ENCODE data around the gene SULT4A1.
A peak's percentile ranks its signal among the peaks of the same experiment; 100 is the strongest.

SULT4A1 gene

DNA sequence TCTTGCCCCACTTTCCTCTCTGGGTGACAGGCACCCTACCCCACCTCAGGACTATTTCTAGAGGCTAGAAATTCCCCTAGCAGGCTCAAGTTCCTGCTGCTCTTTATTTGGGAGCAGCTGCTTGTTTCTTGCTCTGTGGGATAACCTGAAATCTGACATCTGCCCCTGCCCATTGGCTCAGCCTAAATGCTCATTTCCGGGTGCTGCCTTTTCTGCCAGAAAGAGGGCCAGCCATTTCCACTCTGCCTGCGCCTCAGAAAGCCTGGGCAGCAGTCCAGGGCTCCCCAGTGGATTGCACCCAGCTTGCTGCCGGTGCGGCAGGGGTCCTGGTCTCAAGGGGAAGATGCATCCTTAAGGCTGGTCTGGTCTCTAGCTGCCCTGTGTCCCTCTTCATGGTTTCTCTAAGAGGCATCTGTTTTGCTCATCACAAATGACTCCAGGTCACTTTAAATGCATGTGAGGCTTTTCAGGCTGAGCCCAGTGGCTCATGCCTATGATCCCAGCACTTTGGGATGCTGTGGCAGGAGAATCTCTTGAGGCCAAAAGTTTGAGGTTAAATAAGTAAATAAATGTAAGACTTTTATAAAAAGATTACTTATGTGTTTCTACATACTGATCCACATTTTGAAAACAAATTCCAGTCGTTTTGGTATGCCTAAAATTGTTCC lies 39.8 kb upstream of the SULT4A1 start:
- H3K4me3 ChIP-seq (ENCODE audit: low read length): no peak overlapping the region
- DNase-seq (ENCODE audit: low read depth): peak; percentile 72
- TF ChIP-seq, protein P1, sequence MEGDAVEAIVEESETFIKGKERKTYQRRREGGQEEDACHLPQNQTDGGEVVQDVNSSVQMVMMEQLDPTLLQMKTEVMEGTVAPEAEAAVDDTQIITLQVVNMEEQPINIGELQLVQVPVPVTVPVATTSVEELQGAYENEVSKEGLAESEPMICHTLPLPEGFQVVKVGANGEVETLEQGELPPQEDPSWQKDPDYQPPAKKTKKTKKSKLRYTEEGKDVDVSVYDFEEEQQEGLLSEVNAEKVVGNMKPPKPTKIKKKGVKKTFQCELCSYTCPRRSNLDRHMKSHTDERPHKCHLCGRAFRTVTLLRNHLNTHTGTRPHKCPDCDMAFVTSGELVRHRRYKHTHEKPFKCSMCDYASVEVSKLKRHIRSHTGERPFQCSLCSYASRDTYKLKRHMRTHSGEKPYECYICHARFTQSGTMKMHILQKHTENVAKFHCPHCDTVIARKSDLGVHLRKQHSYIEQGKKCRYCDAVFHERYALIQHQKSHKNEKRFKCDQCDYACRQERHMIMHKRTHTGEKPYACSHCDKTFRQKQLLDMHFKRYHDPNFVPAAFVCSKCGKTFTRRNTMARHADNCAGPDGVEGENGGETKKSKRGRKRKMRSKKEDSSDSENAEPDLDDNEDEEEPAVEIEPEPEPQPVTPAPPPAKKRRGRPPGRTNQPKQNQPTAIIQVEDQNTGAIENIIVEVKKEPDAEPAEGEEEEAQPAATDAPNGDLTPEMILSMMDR (IDR thresholded peaks at IDR 0.05; ENCODE audit: insufficient read depth, low read depth, low read length, missing control alignments): no peak

DNA sequence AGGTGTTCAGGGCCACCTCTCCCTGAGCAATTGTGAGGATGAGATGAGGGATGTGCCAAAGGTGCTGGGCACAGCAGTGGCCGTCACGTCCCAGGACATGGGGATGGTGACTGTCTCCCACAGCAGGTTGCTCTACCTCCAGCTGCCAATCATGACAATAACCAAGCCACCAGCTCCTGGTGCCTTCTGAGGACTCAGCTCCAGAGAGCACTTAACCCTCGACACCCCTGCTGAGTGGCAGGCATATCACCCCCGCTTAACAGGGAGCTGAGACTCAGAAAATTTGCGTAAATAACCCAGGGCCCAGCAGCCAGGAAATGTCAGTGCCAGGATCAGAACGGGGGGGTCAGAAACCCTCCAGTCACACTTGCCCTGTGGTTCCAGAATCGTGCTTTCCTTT lies 37.9 kb upstream of the SULT4A1 start:
- DNase-seq (ENCODE audit: low read depth): no peak
- TF ChIP-seq, protein P1 (IDR thresholded peaks at IDR 0.05; ENCODE audit: insufficient read depth, low read depth, low read length, missing control alignments): no peak
- H3K4me3 ChIP-seq (ENCODE audit: low read length): no peak overlapping the region

DNA sequence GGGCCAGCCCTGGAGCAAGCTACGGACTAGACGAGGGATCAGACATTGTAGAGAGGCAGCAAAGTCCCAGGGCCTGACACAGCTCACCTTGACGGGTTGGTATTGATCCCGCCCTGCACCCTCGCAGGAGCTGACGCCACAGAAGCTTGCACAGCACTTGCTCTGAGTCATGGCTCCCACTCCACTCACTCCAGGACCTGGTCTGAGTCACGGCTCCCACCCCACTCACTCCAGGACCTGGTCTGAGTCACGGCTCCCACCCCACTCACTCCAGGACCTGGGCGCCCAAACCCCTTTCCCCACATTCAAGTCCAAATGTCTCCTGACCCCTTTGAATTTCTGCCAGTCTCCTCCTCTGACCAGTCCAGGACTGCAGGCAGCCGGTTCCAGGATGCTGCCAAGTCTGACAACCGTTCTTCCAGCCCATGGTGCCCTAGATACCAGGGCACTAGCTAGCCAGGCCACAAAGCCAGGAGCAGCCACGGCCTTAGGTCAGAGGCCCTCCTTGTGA lies 35.5 kb upstream of the SULT4A1 start:
- DNase-seq (ENCODE audit: low read depth): peak; percentile 85
- TF ChIP-seq, protein P1 (IDR thresholded peaks at IDR 0.05; ENCODE audit: insufficient read depth, low read depth, low read length, missing control alignments): no peak
- no peak overlapping the region for H3K4me3 ChIP-seq (ENCODE audit: low read length)

DNA sequence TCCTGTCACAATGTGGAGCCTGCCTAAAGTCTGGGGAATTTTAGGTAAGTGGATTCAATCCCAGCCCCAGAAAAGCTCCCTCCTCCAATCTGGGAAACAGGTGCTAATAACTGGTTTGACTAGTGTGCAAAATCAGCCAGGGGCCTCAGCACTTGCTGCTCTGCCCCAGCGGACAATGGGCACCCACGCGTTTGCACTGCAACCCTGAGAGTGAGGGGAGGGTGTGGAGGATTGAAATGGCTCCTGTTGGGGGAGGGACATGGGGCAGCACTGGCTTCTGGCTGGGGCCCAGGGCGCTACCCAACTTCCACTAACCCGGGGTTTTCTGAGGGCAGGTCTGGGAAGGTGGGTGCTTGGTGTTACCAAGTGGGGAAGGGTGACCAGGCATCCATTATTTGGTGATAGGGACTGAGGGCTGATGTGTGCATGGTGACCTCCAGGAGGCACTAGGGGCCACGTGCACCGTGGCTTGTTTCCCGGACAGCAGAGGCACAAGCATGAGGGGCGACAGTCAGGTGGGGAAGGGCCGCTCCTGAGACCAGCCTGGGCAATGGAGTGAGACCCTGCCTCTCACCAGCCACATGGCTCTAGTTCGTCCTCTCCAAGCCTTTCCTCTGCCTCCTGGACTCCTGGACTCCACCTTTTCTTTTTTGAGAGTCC lies 33.8 kb upstream of the SULT4A1 start:
- DNase-seq (ENCODE audit: low read depth): no peak
- TF ChIP-seq, protein P1 (IDR thresholded peaks at IDR 0.05; ENCODE audit: insufficient read depth, low read depth, low read length, missing control alignments): no peak
- H3K4me3 ChIP-seq (ENCODE audit: low read length): no peak overlapping the region

DNA sequence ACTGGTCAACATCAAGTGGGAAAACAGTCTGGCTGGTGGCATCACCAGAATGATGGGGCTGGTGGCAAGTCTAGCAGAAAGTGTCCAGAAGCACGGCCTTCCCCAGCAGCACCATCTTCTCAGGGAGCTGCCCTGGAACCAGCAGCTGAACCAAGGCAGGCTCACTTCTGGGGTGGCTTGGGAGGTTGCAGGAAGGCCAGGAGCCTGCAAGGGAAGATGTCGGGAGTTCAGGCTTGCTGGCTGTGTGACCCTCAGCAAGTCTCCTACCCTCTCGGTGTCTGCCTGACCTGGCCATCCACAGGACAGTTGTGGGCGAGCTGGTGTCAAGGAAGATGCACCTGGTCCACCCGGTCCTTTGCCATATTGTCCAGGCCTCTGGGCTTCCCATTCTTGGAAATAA lies 31.8 kb upstream of the SULT4A1 start:
- no peak for DNase-seq (ENCODE audit: low read depth)
- TF ChIP-seq, protein P1 (IDR thresholded peaks at IDR 0.05; ENCODE audit: insufficient read depth, low read depth, low read length, missing control alignments): no peak
- no peak overlapping the region for H3K4me3 ChIP-seq (ENCODE audit: low read length)

DNA sequence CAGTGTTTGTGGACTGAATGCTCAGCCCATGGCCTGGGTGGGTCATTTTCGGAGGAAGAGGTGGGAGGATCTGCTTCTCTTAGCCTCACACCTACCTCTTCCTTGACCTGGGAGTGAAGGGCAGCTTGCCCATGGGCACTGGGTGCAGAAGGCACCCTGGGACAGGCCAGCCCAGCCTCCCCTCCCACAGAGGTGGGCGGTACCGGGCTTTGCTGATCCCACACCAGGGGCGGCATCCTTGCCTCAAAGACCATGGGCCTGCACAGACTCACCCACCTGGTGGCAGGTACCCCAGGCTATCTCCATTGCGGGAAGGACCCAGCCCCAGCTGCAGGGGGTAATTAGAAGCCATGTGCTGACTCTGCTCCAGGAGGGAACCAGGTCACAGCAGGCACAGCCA lies 31.0 kb upstream of the SULT4A1 start:
- no peak overlapping the region for H3K4me3 ChIP-seq (ENCODE audit: low read length)
- no peak for DNase-seq (ENCODE audit: low read depth)
- TF ChIP-seq, protein P1 (IDR thresholded peaks at IDR 0.05; ENCODE audit: insufficient read depth, low read depth, low read length, missing control alignments): no peak

All from epithelial cell of esophagus (primary cell).